ENCODE data around the gene IGF2R. TPM values are rescaled to one million over a fixed set of nuclear protein-coding genes. Genes with fewer than 3 reads are reported as not detected.

Gene IGF2R
- total and polyA plus RNA-seq, 9 donors: 29.3 to 116 (median 49.2) TPM

GRCh38 chr6:159988983-159989454 is 20.1 kb downstream of the IGF2R start:
- no peak overlapping the region for H3K27ac ChIP-seq
- DNase-seq: peak in 1 of 5 donors; percentile 27
- H3K9me3 ChIP-seq: no peaks in the 10 kb centered on the region
- H3K4me1 ChIP-seq (ENCODE audit: insufficient read depth): peaks cover 36% of the 10 kb centered on the region
- intact Hi-C loops (cut with DNase I): loop anchor here in 1 of 4 donors (10.0 kb wide), 1 partner anchor 46 kb away; no protein-coding TSS in a partner anchor
- H3K36me3 ChIP-seq: no peaks in the 10 kb centered on the region
- 46 to 54% (median 54%) methylated on average over 7 of the region's 7 CpGs for WGBS, 3 donors
- no peak for TF ChIP-seq POLR2A (IDR thresholded peaks at IDR 0.05)
- TF ChIP-seq CTCF (IDR thresholded peaks at IDR 0.05): no peak
- TF ChIP-seq EP300 (IDR thresholded peaks at IDR 0.05): no peak
- no peaks in the 10 kb centered on the region for H3K27me3 ChIP-seq
- no peak overlapping the region for H3K4me3 ChIP-seq

GRCh38 chr6:159989492-159990480 is 20.9 kb downstream of the IGF2R start:
- no peak for DNase-seq
- no peak overlapping the region for H3K27ac ChIP-seq
- intact Hi-C loops (cut with DNase I): loop anchor here in 1 of 4 donors (10.0 kb wide), 1 partner anchor 45 kb away; no protein-coding TSS in a partner anchor
- 57 to 65% (median 62%) methylated on average over 10 of the region's 10 CpGs for WGBS, 3 donors
- peaks cover 30% of the 10 kb centered on the region for H3K4me1 ChIP-seq (ENCODE audit: insufficient read depth)
- TF ChIP-seq POLR2A (IDR thresholded peaks at IDR 0.05) (no peak), CTCF (IDR thresholded peaks at IDR 0.05) (no peak), EP300 (IDR thresholded peaks at IDR 0.05) (no peak)
- H3K36me3 ChIP-seq: no peaks in the 10 kb centered on the region
- no peak overlapping the region for H3K4me3 ChIP-seq
- H3K9me3 ChIP-seq: no peaks in the 10 kb centered on the region
- H3K27me3 ChIP-seq: no peaks in the 10 kb centered on the region

- no peaks in the 10 kb centered on the region for H3K36me3 ChIP-seq
- 84 to 96% (median 95%) methylated on average over 1 of the region's 1 CpG for WGBS, 3 donors
- H3K27me3 ChIP-seq: no peaks in the 10 kb centered on the region
- peaks cover 21% of the 10 kb centered on the region for H3K4me1 ChIP-seq (ENCODE audit: insufficient read depth)
- intact Hi-C loops (cut with DNase I): no loop called here
- H3K27ac ChIP-seq: no peak overlapping the region
- H3K9me3 ChIP-seq: no peaks in the 10 kb centered on the region
- no peak for DNase-seq
- H3K4me3 ChIP-seq: no peak overlapping the region
- TF ChIP-seq POLR2A (IDR thresholded peaks at IDR 0.05) (no peak), EP300 (IDR thresholded peaks at IDR 0.05) (no peak), CTCF (IDR thresholded peaks at IDR 0.05) (no peak)
Observed at GRCh38 chr6:159992366-159992765, 23.5 kb downstream of the IGF2R start.

- H3K9me3 ChIP-seq: no peaks in the 10 kb centered on the region
- intact Hi-C loops (cut with DNase I): no loop called here
- WGBS, 3 donors: 89 to 93% (median 92%) methylated on average over 2 of the region's 2 CpGs
- peaks cover 2% of the 10 kb centered on the region for H3K4me1 ChIP-seq (ENCODE audit: insufficient read depth)
- TF ChIP-seq POLR2A (IDR thresholded peaks at IDR 0.05) (no peak), CTCF (IDR thresholded peaks at IDR 0.05) (no peak), EP300 (IDR thresholded peaks at IDR 0.05) (no peak)
- H3K4me3 ChIP-seq: no peak overlapping the region
- no peaks in the 10 kb centered on the region for H3K36me3 ChIP-seq
- no peaks in the 10 kb centered on the region for H3K27me3 ChIP-seq
- DNase-seq: no peak
- H3K27ac ChIP-seq: no peak overlapping the region
Observed at GRCh38 chr6:159995405-159995804, 26.5 kb downstream of the IGF2R start.
